PC-9 (cell line): ENCODE data around the gene HSF4. TPM values are rescaled to one million over a fixed set of nuclear protein-coding genes. Genes with fewer than 3 reads are reported as not detected.

Experiments
- BruUV-seq: library from RNA; stranded (reverse); fragments of 400-500 nt; replicated peaks from 2 replicates; lab custom pipeline; 2021; lab: Mats Ljungman, UMichigan
- CTCF ChIA-PET: fragments of 300-600 bp; sonication (Branson Sonifier 250); formaldehyde crosslinking; loops from one replicate; lab custom pipeline; 2022; ENCODE audit warnings: antibody characterized with exemption; lab: Charles Lee
- POLR2A ChIA-PET: fragments of 300-600 bp; sonication (Branson Sonifier 250); formaldehyde crosslinking; loops from one replicate; lab custom pipeline; 2022; ENCODE audit warnings: antibody characterized with exemption; ENCODE audit not compliant: unreplicated experiment; lab: Charles Lee
- DNase-seq, 2 experiments: peaks; one replicate each; pipeline versions ENCODE4 v3.0.0 to v3.0.0-alpha.2; 2015 to 2022; ENCODE audit warnings: mixed read lengths in 1 of 2
- H2AFZ ChIP-seq: fragments of 200-600 bp; sonication (generic); 2 replicates; pipeline ENCODE4 v1.8.1; 2017; ENCODE audit warnings: antibody characterized with exemption
- H3F3A ChIP-seq: fragments of 200-600 bp; sonication (generic); 2 replicates; pipeline ENCODE4 v1.8.1; 2017; ENCODE audit warnings: antibody characterized with exemption, mild to moderate bottlenecking, low read depth; ENCODE audit not compliant: insufficient read depth
- H3K27ac ChIP-seq: fragments of 200-600 bp; sonication (generic); 2 replicates; pipeline ENCODE4 v1.6.1; 2016; ENCODE audit warnings: mixed run types
- H3K27me3 ChIP-seq: fragments of 200-600 bp; sonication (generic); 2 replicates; pipeline ENCODE4 v1.6.1; 2016; ENCODE audit warnings: low read depth, mixed run types; ENCODE audit not compliant: insufficient read depth
- H3K36me3 ChIP-seq: fragments of 200-600 bp; sonication (generic); 2 replicates; pipeline ENCODE4 v1.6.1; 2016; ENCODE audit warnings: low read depth, mixed run types
- H3K4me1 ChIP-seq: fragments of 200-600 bp; sonication (generic); replicated peaks from 2 replicates; pipeline ENCODE4 v1.6.1; 2016; ENCODE audit warnings: mixed run types; ENCODE audit not compliant: insufficient read depth
- H3K4me2 ChIP-seq: fragments of 200-600 bp; sonication (generic); 2 replicates; pipeline ENCODE4 v1.6.1; 2017; ENCODE audit warnings: mixed run types
- H3K4me3 ChIP-seq: fragments of 200-600 bp; sonication (generic); 2 replicates; pipeline ENCODE4 v1.6.1; 2016; ENCODE audit warnings: mixed run types
- H3K79me2 ChIP-seq: fragments of 200-600 bp; sonication (generic); 2 replicates; pipeline ENCODE4 v1.6.1; 2017; ENCODE audit warnings: low read depth, mixed run types
- H3K9me2 ChIP-seq: fragments of 200-600 bp; sonication (generic); 2 replicates; pipeline ENCODE4 v1.8.1; 2017; ENCODE audit warnings: mild to moderate bottlenecking; ENCODE audit not compliant: insufficient read depth
- H3K9me3 ChIP-seq: fragments of 200-600 bp; sonication (generic); 2 replicates; pipeline ENCODE4 v1.8.1; 2016; ENCODE audit warnings: low read depth; ENCODE audit not compliant: insufficient read depth
- H4K20me1 ChIP-seq: fragments of 200-600 bp; sonication (generic); 2 replicates; pipeline ENCODE4 v1.8.1; 2017; ENCODE audit not compliant: insufficient read depth
- EZH2 ChIP-seq: fragments of 200-600 bp; sonication (generic); IDR thresholded peaks from 2 replicates; pipeline ENCODE4 v1.8.0; 2017; ENCODE audit warnings: antibody characterized with exemption, low read depth
- intact Hi-C: fragments of 100-400 bp; cut with micrococcal nuclease; formaldehyde crosslinking; loops from one replicate; pipeline ENCODE4 v1.10.0; 2022; ENCODE audit not compliant: unreplicated experiment
- total RNA-seq: library from RNA; stranded (reverse); gene quantifications from 2 replicates; pipeline ENCODE4 v1.2.3, GENCODE V29; 2021
- TF ChIP-seq, protein P1 (sequence below): fragments of 200-600 bp; sonication (generic); conservative IDR thresholded peaks from 2 replicates; pipeline ENCODE4 v1.6.1; 2017; ENCODE audit warnings: mixed run types, antibody characterized with exemption, mild to moderate bottlenecking, moderate library complexity

The HSF4 gene
- total RNA-seq, 1 experiment from 2014 or later, result 100 TPM

DNA sequence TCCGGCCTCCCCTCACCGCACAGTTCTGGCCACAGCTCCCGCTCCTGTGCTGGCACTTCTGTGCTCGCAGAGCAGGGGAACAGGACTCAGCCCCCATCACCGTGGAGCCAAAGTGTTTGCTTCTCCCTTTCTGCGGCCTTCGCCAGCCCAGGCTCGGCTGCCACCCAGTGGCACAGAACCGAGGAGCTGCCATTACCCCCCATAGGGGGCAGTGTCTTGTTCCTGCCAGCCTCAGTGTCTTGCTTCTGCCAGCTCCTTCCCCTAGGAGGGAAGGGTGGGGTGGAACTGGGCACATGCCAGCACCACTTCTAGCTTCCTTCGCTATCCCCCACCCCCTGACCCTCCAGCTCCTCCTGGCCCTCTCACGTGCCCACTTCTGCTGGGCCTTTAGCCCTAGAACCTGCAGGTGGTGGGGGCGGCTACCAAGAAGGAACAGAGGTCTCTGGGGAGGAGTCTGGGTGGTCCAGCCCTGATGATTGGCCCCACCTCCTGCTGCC lies 33.7 kb downstream of the HSF4 start:
- H3K4me2 ChIP-seq, result peak overlapping the region; percentile 95
- intact Hi-C loops, result loop anchor here (2.0 to 10.0 kb wide), 4 partner anchors 47 to 267 kb away; partner anchors contain the start of genes B3GNT9 and TPPP3
- DNase-seq, result peak; percentile 43 to 74
- H3F3A ChIP-seq, result peaks cover 57% of the 10 kb centered on the region
- TF ChIP-seq, protein P1, sequence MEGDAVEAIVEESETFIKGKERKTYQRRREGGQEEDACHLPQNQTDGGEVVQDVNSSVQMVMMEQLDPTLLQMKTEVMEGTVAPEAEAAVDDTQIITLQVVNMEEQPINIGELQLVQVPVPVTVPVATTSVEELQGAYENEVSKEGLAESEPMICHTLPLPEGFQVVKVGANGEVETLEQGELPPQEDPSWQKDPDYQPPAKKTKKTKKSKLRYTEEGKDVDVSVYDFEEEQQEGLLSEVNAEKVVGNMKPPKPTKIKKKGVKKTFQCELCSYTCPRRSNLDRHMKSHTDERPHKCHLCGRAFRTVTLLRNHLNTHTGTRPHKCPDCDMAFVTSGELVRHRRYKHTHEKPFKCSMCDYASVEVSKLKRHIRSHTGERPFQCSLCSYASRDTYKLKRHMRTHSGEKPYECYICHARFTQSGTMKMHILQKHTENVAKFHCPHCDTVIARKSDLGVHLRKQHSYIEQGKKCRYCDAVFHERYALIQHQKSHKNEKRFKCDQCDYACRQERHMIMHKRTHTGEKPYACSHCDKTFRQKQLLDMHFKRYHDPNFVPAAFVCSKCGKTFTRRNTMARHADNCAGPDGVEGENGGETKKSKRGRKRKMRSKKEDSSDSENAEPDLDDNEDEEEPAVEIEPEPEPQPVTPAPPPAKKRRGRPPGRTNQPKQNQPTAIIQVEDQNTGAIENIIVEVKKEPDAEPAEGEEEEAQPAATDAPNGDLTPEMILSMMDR, result peak; percentile 78
- no peak for TF ChIP-seq EZH2
- H2AFZ ChIP-seq, result no peak overlapping the region
- ChIA-PET POLR2A (interaction anchor here (0.6 to 1.1 kb wide), 4 partner anchors 29 to 303 kb away, joined by 4 to 8 read pairs (median 4); no protein-coding TSS in a partner anchor), CTCF (interaction anchor here (0.6 to 1.8 kb wide), 9 partner anchors 28 to 244 kb away, joined by 3 to 10 read pairs (median 4); partner anchors contain the start of gene TMEM208)
- no peaks in the 10 kb centered on the region for H3K9me2 ChIP-seq
- peaks cover 25% of the 10 kb centered on the region; the same call in 1 of the 2 replicates for H3K36me3 ChIP-seq
- no peaks in the 10 kb centered on the region for H3K9me3 ChIP-seq
- H3K79me2 ChIP-seq, result peaks cover 39% of the 10 kb centered on the region
- BruUV-seq, result no TSS peak
- H3K27ac ChIP-seq, result peak overlapping the region; percentile 75
- no peaks in the 10 kb centered on the region for H3K27me3 ChIP-seq
- H4K20me1 ChIP-seq, result peaks cover 19% of the 10 kb centered on the region
- H3K4me3 ChIP-seq, result peak overlapping the region; percentile 89; the same call in 1 of the 2 replicates
- H3K4me1 ChIP-seq, result peaks cover 49% of the 10 kb centered on the region

DNA sequence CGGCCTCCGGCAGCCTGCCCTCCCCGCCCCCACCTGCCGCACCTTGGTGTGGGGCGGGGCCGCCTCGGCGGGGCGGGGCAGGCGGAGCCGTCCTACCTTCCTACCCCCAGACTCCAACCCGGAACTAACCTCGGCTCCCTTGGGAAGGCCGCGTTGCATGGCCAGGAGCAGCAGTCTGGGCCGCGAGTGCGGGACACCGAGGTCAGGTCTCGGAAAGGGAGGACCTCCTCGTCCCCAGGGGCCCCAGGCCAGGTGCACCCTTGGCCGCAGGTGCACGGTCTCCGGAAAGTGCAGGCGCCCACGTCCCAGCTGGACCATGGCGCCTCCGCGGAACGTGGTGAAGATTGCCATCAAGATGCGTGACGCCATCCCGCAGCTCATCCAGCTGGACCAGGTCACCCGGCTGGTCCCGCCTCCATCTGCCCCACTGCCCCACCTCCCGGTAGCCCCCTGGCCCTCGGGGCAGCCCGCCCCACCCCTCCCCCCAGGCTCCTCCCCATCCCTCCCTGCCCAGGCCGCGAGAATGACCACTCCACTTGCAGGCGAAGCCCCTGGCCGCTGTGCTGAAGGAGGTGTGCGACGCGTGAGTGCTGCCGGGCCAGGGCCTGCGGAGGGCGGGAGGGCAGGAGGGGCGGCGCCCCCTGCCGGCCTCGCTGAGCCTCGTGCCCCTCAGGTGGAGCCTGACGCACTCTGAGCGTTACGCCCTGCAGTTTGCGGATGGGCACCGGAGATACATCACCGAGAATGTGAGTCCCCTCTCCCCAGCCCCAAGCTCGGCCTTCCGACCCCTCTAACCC lies 34.7 kb downstream of the HSF4 start, which contains the start of gene ELMO3:
Gene ELMO3 (plus strand): TSS at position 121 of the 797 bp plus-strand sequence. CDS start 196 bp downstream, at position 317.
- peaks cover 12% of the 10 kb centered on the region for H4K20me1 ChIP-seq
- no peaks in the 10 kb centered on the region for H3K9me2 ChIP-seq
- H2AFZ ChIP-seq, result peak within 1 kb of the TSS; percentile 85
- H3K4me2 ChIP-seq, result peak within 1 kb of the TSS; percentile 95
- DNase-seq, result peak; percentile 65 to 79
- TF ChIP-seq, protein P1, result peak; percentile 70; the same call in 1 of the 2 replicates
- no peak for TF ChIP-seq EZH2
- peaks cover 40% of the 10 kb centered on the region for H3K4me1 ChIP-seq
- peaks cover 30% of the 10 kb centered on the region for H3K79me2 ChIP-seq
- H3K27me3 ChIP-seq, result no peaks in the 10 kb centered on the region
- BruUV-seq, result no TSS peak
- peaks cover 50% of the 10 kb centered on the region for H3F3A ChIP-seq
- H3K36me3 ChIP-seq, result peaks cover 25% of the 10 kb centered on the region; the same call in 1 of the 2 replicates
- intact Hi-C loops, result loop anchor here (1.0 to 10.0 kb wide), 6 partner anchors 47 to 266 kb away; partner anchors contain the start of genes B3GNT9 and TPPP3
- H3K9me3 ChIP-seq, result no peaks in the 10 kb centered on the region
- POLR2A ChIA-PET, result interaction anchor here (0.6 kb wide), 1 partner anchor 48 kb away, joined by 8 read pairs; no protein-coding TSS in a partner anchor
- CTCF ChIA-PET, result interaction anchor here (1.0 to 1.8 kb wide), 3 partner anchors 45 to 245 kb away, joined by 3 to 7 read pairs (median 6); no protein-coding TSS in a partner anchor
- peak within 1 kb of the TSS; percentile 75 for H3K27ac ChIP-seq
- peak within 1 kb of the TSS; percentile 89 for H3K4me3 ChIP-seq

DNA sequence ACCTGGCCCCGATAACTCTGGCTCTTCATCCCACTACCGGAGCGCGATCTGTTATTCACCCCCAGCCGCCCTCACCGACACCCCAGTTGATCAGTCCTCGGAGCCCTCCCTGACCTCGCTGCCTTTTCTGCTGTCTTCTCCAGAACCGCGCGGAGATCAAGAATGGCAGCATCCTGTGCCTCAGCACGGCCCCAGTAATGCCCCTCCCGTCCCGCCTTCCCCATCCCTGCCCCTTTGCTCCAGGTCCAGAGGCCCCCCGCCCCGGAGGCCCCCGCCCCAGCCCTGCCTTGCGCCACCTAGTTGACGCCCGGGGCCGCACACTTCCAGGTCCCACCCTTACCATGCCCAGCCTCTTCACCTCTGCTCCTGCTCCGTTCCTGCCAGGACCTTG lies 35.3 kb downstream of the HSF4 start:
- no peak overlapping the region for H3K27ac ChIP-seq
- CTCF ChIA-PET, result interaction anchor here (1.8 kb wide), 1 partner anchor 44 kb away, joined by 7 read pairs; no protein-coding TSS in a partner anchor
- peak overlapping the region; percentile 95 for H3K4me2 ChIP-seq
- POLR2A ChIA-PET, result interaction anchor here (0.6 to 0.8 kb wide), 2 partner anchors 47 to 242 kb away, joined by 11 to 19 read pairs; no protein-coding TSS in a partner anchor
- H3K36me3 ChIP-seq, result peaks cover 20% of the 10 kb centered on the region; the same call in 1 of the 2 replicates
- TF ChIP-seq, protein P1, result peak; percentile 58; the same call in 1 of the 2 replicates
- no peak for TF ChIP-seq EZH2
- H3K4me3 ChIP-seq, result peak overlapping the region; percentile 89
- peak overlapping the region; percentile 85 for H2AFZ ChIP-seq
- peaks cover 24% of the 10 kb centered on the region for H3K79me2 ChIP-seq
- intact Hi-C loops, result loop anchor here (1.0 to 10.0 kb wide), 6 partner anchors 46 to 265 kb away; partner anchors contain the start of genes B3GNT9 and TPPP3
- H3K27me3 ChIP-seq, result no peaks in the 10 kb centered on the region
- no peaks in the 10 kb centered on the region for H3K9me2 ChIP-seq
- H3K4me1 ChIP-seq, result peaks cover 39% of the 10 kb centered on the region
- peak in 1 of 2 experiments; percentile 34 for DNase-seq
- H3K9me3 ChIP-seq, result no peaks in the 10 kb centered on the region
- H3F3A ChIP-seq, result peaks cover 46% of the 10 kb centered on the region
- H4K20me1 ChIP-seq, result peaks cover 11% of the 10 kb centered on the region; the same call in 1 of the 2 replicates
- no TSS peak for BruUV-seq
